ENCODE measurements around the gene TRMT44.

Gene TRMT44, protein sequence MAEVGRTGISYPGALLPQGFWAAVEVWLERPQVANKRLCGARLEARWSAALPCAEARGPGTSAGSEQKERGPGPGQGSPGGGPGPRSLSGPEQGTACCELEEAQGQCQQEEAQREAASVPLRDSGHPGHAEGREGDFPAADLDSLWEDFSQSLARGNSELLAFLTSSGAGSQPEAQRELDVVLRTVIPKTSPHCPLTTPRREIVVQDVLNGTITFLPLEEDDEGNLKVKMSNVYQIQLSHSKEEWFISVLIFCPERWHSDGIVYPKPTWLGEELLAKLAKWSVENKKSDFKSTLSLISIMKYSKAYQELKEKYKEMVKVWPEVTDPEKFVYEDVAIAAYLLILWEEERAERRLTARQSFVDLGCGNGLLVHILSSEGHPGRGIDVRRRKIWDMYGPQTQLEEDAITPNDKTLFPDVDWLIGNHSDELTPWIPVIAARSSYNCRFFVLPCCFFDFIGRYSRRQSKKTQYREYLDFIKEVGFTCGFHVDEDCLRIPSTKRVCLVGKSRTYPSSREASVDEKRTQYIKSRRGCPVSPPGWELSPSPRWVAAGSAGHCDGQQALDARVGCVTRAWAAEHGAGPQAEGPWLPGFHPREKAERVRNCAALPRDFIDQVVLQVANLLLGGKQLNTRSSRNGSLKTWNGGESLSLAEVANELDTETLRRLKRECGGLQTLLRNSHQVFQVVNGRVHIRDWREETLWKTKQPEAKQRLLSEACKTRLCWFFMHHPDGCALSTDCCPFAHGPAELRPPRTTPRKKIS

DNA sequence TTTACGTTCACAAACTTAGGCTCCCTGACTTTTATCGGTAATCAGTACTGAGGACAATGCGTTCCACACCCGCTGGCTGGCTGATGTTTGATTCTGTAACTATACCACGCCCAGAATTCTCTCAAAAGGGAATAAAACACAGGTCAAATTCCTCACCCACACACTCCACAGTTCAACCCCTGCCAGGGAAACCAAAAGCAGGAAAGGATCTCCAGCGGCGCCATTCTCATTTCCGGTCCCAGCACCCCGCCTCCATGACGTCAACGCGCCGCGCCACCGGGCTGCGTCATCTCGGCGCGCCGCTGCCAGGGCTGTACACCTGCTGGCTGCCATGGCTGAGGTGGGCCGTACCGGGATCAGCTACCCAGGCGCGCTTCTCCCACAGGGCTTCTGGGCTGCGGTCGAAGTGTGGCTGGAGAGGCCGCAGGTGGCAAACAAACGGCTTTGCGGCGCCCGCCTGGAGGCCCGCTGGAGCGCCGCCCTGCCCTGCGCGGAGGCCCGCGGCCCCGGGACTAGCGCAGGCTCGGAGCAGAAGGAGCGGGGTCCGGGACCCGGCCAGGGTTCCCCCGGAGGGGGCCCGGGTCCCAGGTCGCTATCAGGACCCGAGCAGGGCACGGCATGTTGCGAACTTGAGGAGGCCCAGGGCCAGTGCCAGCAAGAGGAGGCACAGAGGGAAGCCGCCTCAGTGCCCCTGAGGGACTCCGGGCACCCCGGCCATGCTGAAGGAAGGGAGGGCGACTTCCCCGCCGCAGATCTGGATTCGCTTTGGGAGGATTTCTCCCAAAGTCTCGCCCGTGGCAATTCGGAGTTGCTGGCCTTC lies at the start of gene TRMT44, which contains the start of gene ACOX3:
TSS of gene TRMT44 (plus strand) at position 286 of the 820 bp plus-strand sequence. CDS start at position 332, 46 bp downstream.
TSS of gene ACOX3 (minus strand) at position 232 of the 820 bp plus-strand sequence. CDS start 24,202 bp downstream, outside the sequence.
- in situ Hi-C loops (cut with MboI; ENCODE audit: low sequenced_read_pairs) = no loop called here

DNA sequence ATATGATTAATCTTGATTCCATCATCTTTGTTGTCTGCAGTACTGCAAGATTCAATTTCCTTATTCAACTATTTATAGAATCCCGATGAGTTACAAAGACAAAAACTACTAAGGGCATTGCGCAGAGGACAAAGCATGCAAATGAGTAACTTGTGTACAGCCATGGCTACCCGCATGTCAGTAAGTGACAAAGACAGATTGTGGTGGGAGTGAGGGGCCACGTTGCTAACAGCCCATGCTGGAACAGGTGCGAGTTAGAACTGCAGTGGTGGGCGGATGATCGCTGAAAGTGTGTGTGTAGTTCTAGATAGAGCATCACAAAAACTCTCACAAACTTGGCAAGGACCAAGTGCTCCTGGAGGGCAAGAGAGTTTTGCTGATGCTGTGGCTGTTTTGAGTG lies 49.5 kb upstream of the TRMT44 start:
- in situ Hi-C loops (cut with MboI; ENCODE audit: low sequenced_read_pairs) = no loop called here

DNA sequence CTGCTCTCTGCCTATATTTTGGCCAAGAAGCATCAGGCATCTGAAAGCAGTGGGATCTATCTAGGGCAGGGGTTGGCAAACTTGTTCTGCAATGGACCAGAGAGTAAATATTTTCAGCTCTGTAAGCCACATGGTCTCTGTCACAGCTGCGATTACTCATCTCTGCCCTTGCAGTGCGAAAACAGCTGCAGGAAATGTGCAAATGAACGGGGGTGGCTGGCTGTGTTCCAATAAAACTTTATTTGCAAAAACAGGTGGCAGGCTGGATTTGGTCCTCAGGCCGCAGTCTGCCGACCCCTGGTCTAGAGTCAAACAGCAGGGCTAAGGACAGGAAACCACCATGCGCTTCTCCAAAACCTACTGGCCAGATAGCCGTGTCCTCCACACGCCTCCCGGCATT lies 48.6 kb upstream of the TRMT44 start:
- in situ Hi-C loops (cut with MboI; ENCODE audit: low sequenced_read_pairs) = no loop called here

DNA sequence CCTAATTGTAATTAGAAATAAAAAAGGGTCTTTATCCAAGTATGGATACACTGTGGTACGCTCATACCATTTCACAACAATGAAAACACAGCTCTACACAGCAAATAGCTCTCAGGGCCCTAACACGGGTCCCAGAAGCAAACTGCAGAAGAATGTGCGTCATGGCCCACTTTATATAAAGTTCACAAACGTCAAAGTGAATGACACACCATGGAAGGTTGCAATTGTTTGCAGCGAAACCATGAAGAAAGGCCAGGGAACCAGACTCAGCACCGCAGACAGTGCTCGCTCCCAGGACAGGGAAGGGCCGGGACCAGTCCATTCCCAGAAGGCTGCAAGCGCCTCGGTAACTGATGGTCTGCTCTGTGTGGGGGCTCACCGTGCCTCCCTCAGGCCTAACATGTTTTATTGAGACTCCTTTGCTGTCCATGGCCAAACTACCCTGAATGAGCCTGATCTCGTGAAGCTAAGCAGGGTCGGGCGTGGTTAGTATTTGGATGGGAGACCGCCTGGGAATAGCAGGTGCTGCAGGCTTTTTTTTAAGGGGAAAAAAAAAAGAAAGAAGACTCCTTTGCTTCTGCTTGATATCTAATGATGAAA lies 47.9 kb upstream of the TRMT44 start:
- in situ Hi-C loops (cut with MboI; ENCODE audit: low sequenced_read_pairs) = no loop called here

DNA sequence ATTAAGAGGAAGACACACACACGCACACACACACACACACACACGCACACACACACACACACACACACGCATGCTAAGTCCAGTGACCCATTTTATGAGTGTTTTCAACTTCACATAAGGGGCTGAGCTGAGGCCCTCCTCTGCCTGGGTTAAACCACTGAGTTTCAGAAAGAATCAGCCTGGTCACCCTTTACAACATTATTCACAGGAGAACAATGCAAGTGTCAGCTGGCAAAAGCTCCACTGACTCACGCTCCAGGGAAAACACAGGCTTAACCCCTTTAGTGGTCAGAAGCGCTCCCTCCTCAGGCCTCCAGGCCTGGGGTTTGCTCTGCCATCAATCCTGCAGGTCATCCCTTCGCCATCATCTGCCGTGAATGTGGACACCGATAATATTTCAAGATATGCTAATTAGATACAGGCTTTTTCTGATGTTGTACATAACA lies 47.0 kb upstream of the TRMT44 start:
- in situ Hi-C loops (cut with MboI; ENCODE audit: low sequenced_read_pairs) = no loop called here

DNA sequence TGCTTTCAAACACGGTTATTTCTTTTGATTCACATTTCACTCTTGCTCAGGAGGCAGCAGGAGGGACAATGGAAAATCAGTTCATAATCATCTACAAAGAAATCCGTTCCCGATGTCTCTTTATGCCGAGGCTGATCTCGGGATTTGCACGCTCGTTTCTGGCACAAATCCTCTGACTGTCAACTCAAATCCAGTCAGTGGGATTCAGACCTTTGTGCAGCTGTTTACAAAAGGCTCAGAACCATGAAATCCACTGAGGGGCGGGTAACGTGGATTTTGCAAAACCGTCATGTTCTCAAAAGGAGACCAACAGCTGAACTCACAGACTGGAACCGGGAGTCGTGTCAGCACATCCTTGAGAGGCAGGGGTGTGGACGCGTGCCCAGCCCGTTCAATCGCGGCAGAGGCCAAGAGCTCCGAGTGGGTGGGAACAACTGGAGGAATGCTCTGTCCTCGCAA lies 46.5 kb upstream of the TRMT44 start:
- in situ Hi-C loops (cut with MboI; ENCODE audit: low sequenced_read_pairs) = no loop called here

DNA sequence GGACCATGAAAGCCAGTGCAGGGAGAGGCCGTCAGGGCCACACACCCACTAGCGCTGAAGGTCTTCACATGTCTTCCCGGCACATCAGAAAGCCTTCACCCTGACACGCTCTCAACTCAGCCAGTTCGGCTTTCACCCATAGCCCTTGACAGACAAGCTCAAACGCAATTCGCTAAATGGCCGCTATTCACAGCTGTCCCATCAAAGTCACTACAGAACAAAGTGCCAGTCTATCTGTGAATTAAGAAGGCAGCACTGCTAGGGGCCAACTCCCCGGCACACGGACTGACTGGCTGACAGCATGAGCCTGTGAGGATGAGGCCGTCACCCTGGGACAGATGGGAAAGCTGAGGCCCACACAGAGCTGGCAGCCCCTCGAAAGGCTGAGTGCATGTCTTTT lies 45.8 kb upstream of the TRMT44 start:
- in situ Hi-C loops (cut with MboI; ENCODE audit: low sequenced_read_pairs) = no loop called here

DNA sequence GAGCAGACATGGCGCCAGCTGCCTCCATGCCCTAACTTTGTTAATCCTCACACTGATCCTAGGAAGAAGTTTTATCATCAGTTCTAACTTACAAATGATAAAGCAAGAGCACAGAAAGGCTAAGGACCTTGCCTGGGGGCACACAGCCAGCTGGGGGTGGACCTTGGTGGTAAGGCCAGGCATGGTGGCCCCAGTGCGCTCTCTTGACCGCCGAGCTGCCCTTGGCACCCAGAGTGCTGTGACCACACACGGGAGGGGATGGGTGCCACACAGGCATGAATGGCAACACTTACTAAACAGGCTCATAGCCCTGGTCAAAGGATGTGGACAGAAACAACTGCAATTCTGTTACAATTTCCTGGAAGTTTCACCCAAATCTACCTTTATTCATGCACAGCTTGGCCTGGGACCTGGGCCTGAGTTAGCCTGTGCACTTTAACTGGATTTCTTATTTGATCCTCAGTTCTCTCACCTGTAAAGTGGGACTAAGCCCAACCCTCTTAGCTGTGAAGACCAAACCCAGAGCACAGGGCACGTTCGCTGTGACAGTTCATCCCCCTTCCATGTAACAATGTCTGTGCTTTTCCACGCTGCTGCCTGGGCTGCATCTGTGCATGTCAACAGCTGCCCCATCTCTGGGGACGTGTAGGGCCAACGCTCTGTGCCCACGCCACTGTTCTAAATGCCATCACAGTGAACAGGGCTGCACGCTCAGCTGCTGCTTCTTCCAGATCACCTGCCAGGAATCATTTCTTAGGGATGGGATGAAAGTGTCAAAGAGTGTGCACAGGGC lies 44.9 kb upstream of the TRMT44 start:
- in situ Hi-C loops (cut with MboI; ENCODE audit: low sequenced_read_pairs) = no loop called here

DNA sequence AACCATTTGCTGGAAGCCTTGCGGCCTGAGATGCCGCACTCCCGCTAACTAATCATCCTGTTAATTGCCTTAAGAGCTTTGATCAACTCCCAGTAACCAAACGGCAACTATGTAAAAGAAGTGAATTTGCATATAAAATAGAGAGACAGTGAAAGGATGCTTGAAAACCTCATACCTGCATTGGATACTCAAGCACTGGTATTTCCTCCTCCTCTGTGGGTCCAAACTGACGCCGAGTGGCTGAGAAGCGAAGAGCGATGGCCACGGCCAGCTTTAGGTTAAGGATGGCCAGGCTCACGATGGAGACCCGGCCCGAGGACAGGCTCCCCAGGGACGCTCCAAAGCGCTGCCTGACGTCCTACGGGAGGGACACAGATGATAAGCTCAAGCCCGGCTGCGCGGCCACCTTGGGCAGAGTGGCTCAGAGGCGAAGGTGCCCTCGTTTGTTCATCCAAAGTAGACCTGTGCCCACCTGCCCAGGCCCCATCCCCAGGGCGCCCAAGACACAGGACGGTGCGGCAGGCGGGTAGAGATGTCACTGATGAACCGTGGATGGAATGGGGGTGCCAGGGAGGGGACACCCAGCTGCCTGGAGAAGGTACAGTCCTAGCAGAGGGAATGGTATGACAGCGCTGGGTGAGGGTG lies 43.7 kb upstream of the TRMT44 start:
- in situ Hi-C loops (cut with MboI; ENCODE audit: low sequenced_read_pairs) = no loop called here

DNA sequence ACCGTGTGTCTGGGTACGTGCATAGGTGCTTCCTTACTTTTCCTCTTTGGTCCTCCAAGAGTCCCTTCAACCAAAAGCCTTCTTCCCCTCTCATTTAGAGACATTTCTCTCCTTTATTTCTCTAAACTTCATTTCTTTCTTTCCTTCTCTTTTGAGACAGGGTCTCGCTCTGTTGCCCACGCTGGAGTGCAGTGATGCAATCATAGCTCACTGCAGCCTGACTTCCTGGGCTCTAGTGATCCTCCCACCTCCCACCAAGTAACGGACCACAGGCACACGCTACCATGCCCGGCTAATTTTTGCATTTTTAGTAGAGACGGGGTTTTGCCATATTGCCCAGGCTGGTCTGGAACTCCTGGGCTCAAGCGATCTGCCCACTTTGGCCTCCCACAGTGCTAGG lies 42.2 kb upstream of the TRMT44 start:
- in situ Hi-C loops (cut with MboI; ENCODE audit: low sequenced_read_pairs) = no loop called here

DNA sequence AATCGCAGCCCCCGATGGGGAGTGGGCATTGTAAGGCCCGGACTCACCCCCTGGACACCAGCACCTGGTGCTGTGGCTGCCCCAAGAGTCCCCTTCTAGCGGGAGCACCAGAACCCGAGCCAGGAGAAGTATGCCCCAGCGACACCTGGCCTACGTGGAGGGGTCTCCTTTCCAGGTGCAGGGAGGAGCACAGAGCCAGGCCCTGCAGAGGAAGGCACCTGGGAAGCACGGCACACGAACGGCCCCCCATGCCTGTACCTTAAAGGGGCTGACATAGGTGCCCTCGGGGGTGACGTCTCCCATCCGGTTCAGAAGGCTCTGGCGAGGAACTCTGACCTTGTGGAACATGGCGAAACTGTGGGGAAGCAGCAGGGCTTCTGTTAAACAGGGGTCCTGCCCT lies 41.3 kb upstream of the TRMT44 start:
- in situ Hi-C loops (cut with MboI; ENCODE audit: low sequenced_read_pairs) = no loop called here

DNA sequence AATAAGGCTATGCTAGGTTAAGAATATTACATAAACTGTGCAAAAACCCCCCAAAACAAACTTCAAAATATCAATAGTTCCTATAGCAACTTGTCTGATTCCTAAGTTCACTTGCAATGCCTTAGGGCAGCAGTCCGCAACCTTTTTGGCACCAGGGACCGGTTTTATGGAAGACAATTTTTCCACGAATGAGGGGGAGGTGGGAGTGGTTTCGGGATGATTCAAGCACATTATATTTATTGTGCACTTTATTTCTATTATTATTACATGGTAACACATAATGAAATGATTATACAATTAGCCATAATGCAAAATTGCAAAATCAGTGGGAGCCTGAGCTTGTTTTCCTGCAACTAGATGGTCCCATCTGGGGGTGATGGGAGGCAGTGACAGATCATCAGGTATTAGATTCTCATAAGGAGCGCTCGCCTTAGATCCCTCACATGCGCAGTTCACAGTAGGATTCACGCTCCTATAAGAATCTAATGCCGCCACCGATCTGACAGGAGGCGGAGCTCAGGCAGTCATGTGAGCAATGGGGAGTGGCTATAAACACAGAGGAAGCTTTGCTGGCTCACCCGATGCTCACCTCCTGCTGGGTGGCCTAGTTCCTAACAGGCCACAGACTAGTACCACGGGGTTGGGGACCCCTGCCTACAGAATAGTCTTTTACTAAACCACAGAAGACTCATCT lies 39.8 kb upstream of the TRMT44 start:
- in situ Hi-C loops (cut with MboI; ENCODE audit: low sequenced_read_pairs) = loop anchor here (5.0 to 25.0 kb wide), 3 partner anchors 158 to 588 kb away; no protein-coding TSS in a partner anchor

DNA sequence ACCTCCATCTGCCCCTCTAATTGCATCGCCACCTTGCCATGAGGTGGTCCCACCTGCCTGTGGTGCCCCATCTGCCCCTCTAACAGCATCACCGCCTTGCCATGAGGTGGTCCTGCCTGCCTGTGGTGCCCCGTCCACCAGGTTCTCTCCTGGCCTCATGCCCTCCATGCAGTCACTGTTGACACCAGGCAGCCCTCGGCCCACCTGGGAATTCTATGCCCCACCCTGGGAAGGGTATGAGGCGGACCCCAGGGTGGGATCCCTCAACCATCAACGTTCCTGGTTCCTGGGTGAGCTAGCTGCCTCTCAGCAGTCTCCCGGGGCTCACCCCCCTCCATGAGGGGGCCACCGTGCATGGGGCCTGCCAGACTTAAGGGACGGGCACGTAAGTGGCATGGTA lies 38.9 kb upstream of the TRMT44 start:
- in situ Hi-C loops (cut with MboI; ENCODE audit: low sequenced_read_pairs) = loop anchor here (5.0 to 25.0 kb wide), 3 partner anchors 159 to 589 kb away; no protein-coding TSS in a partner anchor

DNA sequence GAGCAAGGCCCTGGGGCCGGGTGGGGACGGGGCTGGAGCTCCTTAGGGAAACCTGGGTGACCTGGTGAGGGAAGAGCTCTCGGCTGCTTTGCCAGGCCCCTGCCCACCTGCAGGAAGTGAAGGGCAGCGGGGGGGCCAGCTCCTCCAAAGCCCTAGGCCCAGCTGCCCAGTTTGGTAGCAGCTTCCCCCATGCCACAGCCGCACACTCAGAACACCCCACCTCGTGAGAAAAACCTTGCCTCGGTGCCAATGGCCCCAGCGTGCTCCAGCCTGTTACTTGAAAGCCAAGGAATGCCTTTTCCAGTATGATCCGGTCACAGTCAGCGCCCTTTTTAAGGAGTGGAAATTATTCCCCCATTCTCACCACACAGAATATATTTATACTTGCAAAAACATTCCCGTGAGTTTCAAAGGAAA lies 38.4 kb upstream of the TRMT44 start:
- in situ Hi-C loops (cut with MboI; ENCODE audit: low sequenced_read_pairs) = loop anchor here (5.0 to 25.0 kb wide), 3 partner anchors 160 to 590 kb away; no protein-coding TSS in a partner anchor

DNA sequence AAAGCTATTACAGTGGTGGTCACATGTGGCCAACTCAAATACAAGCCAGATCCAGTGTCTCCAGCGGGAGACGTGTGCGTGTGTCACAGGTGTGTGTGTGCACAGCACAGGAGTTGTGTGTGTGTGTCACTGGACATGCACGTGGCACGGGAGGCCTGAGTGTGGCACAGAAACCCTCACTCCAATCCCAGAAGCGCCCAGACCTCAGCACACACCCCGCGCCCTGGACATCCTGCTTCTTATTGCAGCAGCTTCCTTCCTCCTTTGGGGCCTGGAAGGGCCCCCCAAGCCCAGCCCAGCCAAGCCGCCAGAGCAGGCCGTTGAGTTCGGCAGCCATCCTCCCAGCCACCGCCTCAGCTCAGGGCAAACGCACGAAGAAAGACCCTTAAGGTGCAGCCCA lies 37.9 kb upstream of the TRMT44 start:
- in situ Hi-C loops (cut with MboI; ENCODE audit: low sequenced_read_pairs) = loop anchor here (5.0 to 25.0 kb wide), 3 partner anchors 160 to 590 kb away; no protein-coding TSS in a partner anchor

DNA sequence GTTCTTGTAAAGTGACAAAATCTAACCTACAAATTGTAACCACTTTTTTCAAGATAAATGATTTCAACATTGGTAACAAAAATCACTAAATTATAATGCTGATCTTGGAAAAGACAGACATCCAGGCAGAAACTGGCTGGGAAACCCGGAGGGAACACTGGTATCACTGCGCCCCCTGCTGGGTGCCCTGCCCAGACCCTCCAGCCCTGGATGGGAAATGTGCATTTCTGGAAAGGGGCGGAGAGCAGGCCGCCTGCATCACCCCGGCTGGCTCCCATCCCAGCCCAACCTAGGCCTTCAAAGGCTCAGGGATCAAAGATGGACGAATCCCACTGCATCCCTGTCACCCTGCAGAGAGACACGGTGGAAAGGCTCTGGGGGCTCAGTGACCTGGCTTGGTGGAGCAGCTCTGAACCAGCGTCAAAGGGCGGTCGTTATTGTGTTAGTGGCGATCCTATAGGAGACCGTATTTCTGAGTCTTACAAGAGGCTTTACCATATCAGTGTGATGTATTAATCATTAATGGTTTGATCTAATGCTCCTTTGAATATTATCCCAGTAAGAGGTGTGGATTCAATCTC lies 37.3 kb upstream of the TRMT44 start:
- in situ Hi-C loops (cut with MboI; ENCODE audit: low sequenced_read_pairs) = loop anchor here (5.0 to 25.0 kb wide), 3 partner anchors 161 to 591 kb away; no protein-coding TSS in a partner anchor

DNA sequence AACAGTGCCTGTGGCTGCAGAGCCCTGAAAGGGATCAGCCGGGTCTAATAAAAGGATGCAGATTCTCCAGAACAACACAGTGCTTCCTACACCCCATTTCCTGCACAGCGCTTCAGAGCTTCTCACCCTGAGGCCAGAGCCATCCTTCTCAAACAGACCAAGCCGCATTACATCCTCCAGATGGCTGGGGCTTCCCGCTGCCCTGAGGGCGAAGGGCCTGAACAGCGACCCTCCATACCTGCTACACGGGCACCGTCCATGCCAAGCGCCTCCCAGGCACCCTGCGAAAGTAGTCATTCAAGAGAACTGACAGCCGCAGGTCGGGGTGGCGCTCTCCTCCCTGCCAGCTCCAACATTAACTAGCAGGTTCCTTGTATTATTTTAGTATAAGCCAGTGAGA lies 36.6 kb upstream of the TRMT44 start:
- in situ Hi-C loops (cut with MboI; ENCODE audit: low sequenced_read_pairs) = loop anchor here (5.0 to 25.0 kb wide), 3 partner anchors 162 to 592 kb away; no protein-coding TSS in a partner anchor

Data from HL-60/S4 (cell line).